CD8-positive, alpha-beta memory T cell (primary cell): ENCODE measurements around the gene MYT1. TPM values are rescaled to one million over a fixed set of nuclear protein-coding genes. Genes with fewer than 3 reads are reported as not detected.

ENCODE experiments used
- CTCF ChIA-PET: fragments of 350-600 bp; sonication (Branson Sonifier 250); formaldehyde crosslinking; loops from one replicate; lab custom pipeline; 2021; ENCODE audit warnings: antibody characterized with exemption; lab: Charles Lee
- POLR2A ChIA-PET: fragments of 350-600 bp; sonication (Branson Sonifier 250); formaldehyde crosslinking; loops from one replicate; lab custom pipeline; 2021; ENCODE audit warnings: antibody characterized with exemption; lab: Charles Lee
- DNase-seq, 5 donors: peaks; one replicate each; pipeline versions ENCODE4 v3.0.0 to v3.0.0-alpha.2; 2020 to 2022; ENCODE audit warnings: mixed read lengths in 1 of 5
- H3K27ac ChIP-seq: one replicate; pipeline ENCODE4 v1.7.0; 2013; ENCODE audit warnings: low read depth, mild to moderate bottlenecking, low read length, moderate library complexity
- H3K27me3 ChIP-seq: 2 replicates; pipeline ENCODE4 v1.7.0; 2013; ENCODE audit warnings: low read length, mild to moderate bottlenecking; ENCODE audit not compliant: insufficient read depth, poor library complexity, severe bottlenecking
- H3K36me3 ChIP-seq: 2 replicates; pipeline ENCODE4 v1.7.0; 2013; ENCODE audit warnings: mild to moderate bottlenecking, low read length, moderate library complexity; ENCODE audit not compliant: insufficient read depth
- H3K4me1 ChIP-seq: 2 replicates; pipeline ENCODE4 v1.7.0; 2013; ENCODE audit warnings: mild to moderate bottlenecking, low read length, moderate library complexity; ENCODE audit not compliant: insufficient read depth
- H3K4me3 ChIP-seq: 2 replicates; pipeline ENCODE4 v1.7.0; 2013; ENCODE audit warnings: mild to moderate bottlenecking, low read length
- H3K9me3 ChIP-seq: 2 replicates; pipeline ENCODE4 v1.7.0; 2013; ENCODE audit warnings: mild to moderate bottlenecking, low read length
- H3K27ac Mint-ChIP-seq, 8 donors: one replicate each; pipeline ENCODE4 v1.8.0; 2020 to 2021; ENCODE audit warnings: mixed read lengths in 8 of 8, mild to moderate bottlenecking in 6 of 8, inconsistent platforms in 3 of 8, moderate library complexity in 3 of 8
- H3K27me3 Mint-ChIP-seq, 2 donors: one replicate each; pipeline ENCODE4 v1.8.0; 2020 to 2021; ENCODE audit warnings: mixed read lengths in 2 of 2, mild to moderate bottlenecking in 1 of 2, moderate library complexity in 1 of 2
- H3K36me3 Mint-ChIP-seq, 3 donors: one replicate each; pipeline ENCODE4 v1.8.0; 2020 to 2021; ENCODE audit warnings: mixed read lengths in 3 of 3, inconsistent platforms in 1 of 3, mild to moderate bottlenecking in 1 of 3
- H3K4me1 Mint-ChIP-seq, 3 donors: one replicate each; pipeline ENCODE4 v1.8.0; 2020 to 2021; ENCODE audit warnings: mixed read lengths in 3 of 3, inconsistent platforms in 1 of 3, mild to moderate bottlenecking in 1 of 3
- H3K4me3 Mint-ChIP-seq, 7 donors: one replicate each; pipeline ENCODE4 v1.8.0; 2020 to 2021; ENCODE audit warnings: mixed read lengths in 7 of 7, mild to moderate bottlenecking in 6 of 7, moderate library complexity in 4 of 7, inconsistent platforms in 2 of 7
- H3K9me3 Mint-ChIP-seq, 5 donors: one replicate each; pipeline ENCODE4 v1.8.0; 2020 to 2022; ENCODE audit warnings: mixed read lengths in 5 of 5, mild to moderate bottlenecking in 3 of 5, moderate library complexity in 2 of 5, inconsistent platforms in 1 of 5
- polyA plus RNA-seq: library from polyadenylated mRNA; unstranded; fragments of 300-500 nt; fragmentation: Illumina TruSeq; gene quantifications from one replicate; pipeline ENCODE4 v1.2.3, GENCODE V29; 2021
- total RNA-seq, 2 experiments: library from RNA; stranded (reverse); gene quantifications; one replicate each; pipeline ENCODE4 v1.2.3, GENCODE V29; 2021

Gene MYT1
- total and polyA plus RNA-seq, 3 experiments from 2014 or later: 0.07 TPM; not detected in 2

DNA sequence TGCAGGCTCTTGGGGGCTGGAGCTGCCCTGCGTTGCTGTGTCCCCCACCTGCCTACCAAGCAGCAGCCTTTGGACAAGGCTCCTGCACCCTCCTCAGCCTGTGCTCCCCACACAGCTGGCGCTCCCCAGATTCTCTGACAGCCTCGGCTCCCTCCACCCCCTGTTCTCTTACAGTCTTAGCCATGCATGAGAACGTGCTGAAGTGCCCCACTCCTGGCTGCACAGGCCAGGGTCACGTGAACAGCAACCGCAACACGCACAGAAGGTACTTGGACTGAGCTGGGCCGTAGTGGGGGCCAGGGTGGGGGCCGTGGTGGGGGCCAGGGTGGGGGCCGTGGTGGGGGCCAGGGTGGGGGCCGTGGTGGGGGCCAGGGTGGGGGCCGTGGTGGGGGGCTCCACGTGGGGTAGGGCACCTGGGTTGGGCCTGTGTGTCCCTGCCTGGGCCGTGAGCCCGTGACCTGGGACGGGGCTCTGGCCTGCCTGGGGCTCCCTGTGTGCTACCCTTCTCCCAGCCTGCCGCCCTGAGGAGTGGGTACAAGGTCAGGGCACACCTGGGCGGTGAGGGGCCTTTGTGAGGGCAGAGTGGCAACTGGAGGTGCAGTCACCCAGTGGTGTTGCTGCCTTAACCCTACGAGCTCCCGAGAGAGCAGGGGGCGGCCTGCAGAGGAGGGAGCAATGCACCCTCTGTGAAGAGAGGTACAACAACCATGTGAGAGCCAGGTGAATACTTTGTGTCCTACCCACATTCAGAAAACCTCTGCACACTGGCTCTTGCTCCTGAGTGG is 47.8 kb downstream of the MYT1 start:
- Mint-ChIP-seq H3K9me3 (no peaks in the 10 kb centered on the region), H3K4me3 (no peak overlapping the region), H3K27ac (peak overlapping the region in 1 of 8 donors; percentile 68), H3K27me3 (peaks cover 9 to 11% of the 10 kb centered on the region in 2 donors), H3K4me1 (peaks cover 3 to 17% (median 14%) of the 10 kb centered on the region in 3 donors), H3K36me3 (no peaks in the 10 kb centered on the region)
- ChIA-PET POLR2A (no interaction called here), CTCF (no interaction called here)
- DNase-seq: no peak
- Histone ChIP-seq H3K9me3 (no peaks in the 10 kb centered on the region), H3K27ac (no peak overlapping the region), H3K4me1 (peaks cover 8% of the 10 kb centered on the region), H3K27me3 (no peaks in the 10 kb centered on the region), H3K36me3 (no peaks in the 10 kb centered on the region), H3K4me3 (no peak overlapping the region)

DNA sequence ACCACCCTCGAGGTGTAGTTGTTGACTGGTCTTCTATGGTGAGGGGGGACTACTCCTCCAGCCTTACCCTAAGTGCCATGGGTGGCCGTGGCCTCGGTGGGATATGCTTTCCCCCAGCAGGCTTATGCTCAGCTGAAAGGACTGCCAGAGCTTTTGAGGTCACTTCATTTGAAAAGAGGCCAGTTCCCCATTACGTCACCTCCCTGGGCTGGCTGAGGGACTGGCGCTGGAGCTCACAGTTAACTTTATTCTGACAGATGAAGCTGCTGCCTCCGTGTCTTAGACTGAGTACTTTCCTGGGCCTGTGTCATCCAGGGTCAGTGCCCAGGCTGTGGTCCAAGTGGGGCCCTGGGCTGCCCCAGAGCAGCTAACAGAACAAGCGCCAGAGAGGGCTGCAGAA is 48.5 kb downstream of the MYT1 start:
- no peak overlapping the region for H3K27ac ChIP-seq
- H3K9me3 ChIP-seq: no peaks in the 10 kb centered on the region
- no peaks in the 10 kb centered on the region for H3K27me3 ChIP-seq
- H3K4me3 ChIP-seq: no peak overlapping the region
- Mint-ChIP-seq H3K4me1 (peaks cover 3 to 17% (median 14%) of the 10 kb centered on the region in 3 donors), H3K27ac (no peak overlapping the region), H3K4me3 (no peak overlapping the region), H3K36me3 (no peaks in the 10 kb centered on the region), H3K27me3 (peaks cover 9 to 11% of the 10 kb centered on the region in 2 donors), H3K9me3 (no peaks in the 10 kb centered on the region)
- ChIA-PET CTCF (no interaction called here), POLR2A (no interaction called here)
- no peaks in the 10 kb centered on the region for H3K36me3 ChIP-seq
- H3K4me1 ChIP-seq: peaks cover 8% of the 10 kb centered on the region
- no peak for DNase-seq

DNA sequence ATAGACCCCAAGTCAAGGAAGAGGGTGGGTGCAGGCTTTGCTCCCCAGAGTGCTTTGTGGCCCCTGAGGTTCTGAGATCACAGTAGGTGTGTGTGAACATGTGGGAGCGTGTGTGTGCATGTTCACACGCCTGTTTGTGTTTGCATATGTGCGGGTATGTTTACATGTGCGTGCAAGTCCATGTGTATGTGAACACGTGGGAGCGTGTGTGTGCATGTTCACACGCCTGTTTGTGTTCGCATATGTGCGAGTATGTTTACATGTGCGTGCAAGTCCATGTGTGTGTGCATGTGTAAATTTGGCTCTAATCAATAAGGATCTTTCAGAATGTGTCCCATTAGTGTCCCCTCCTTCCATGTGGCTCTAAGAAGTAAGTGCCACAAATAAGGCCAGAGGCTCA is 49.9 kb downstream of the MYT1 start:
- H3K4me3 Mint-ChIP-seq: no peak overlapping the region
- Histone ChIP-seq H3K4me3 (no peak overlapping the region), H3K9me3 (no peaks in the 10 kb centered on the region), H3K27ac (no peak overlapping the region), H3K4me1 (peaks cover 8% of the 10 kb centered on the region), H3K36me3 (no peaks in the 10 kb centered on the region), H3K27me3 (no peaks in the 10 kb centered on the region)
- H3K4me1 Mint-ChIP-seq: peaks cover 3 to 21% (median 15%) of the 10 kb centered on the region in 3 donors
- no peaks in the 10 kb centered on the region for H3K36me3 Mint-ChIP-seq
- H3K27ac Mint-ChIP-seq: no peak overlapping the region
- ChIA-PET POLR2A (no interaction called here), CTCF (no interaction called here)
- H3K9me3 Mint-ChIP-seq: no peaks in the 10 kb centered on the region
- H3K27me3 Mint-ChIP-seq: peaks cover 6% of the 10 kb centered on the region in 2 donors
- DNase-seq: no peak

DNA sequence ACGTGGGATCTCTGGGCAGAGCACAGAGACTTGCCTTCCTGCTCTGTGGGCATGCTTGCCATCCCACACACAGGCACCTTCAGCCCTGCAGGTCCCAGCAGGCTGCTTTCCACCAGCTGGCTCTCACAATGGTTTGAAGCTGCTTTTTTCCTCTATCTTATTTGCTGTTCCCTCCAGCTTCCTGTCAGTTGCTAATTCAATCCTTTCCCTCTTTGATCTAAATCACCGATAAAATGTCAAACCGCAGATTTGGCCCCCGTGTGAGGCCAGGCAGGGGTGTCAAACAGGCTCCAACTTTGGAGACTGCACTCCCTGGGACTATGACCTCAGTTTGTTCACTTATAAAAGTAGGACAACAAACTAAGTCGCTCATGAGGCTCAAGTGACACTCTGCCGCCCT is 50.7 kb downstream of the MYT1 start:
- Histone ChIP-seq H3K27me3 (no peaks in the 10 kb centered on the region), H3K9me3 (no peaks in the 10 kb centered on the region), H3K4me1 (peaks cover 8% of the 10 kb centered on the region), H3K36me3 (no peaks in the 10 kb centered on the region), H3K4me3 (no peak overlapping the region), H3K27ac (no peak overlapping the region)
- CTCF ChIA-PET: no interaction called here
- Mint-ChIP-seq H3K27ac (peak overlapping the region in 3 of 8 donors; percentile 57 to 84 (median 75)), H3K4me3 (no peak overlapping the region), H3K9me3 (no peaks in the 10 kb centered on the region), H3K27me3 (peaks cover 3 to 8% of the 10 kb centered on the region in 2 donors), H3K4me1 (peaks cover 7 to 25% (median 19%) of the 10 kb centered on the region in 3 donors), H3K36me3 (no peaks in the 10 kb centered on the region)
- DNase-seq: no peak
- POLR2A ChIA-PET: no interaction called here

DNA sequence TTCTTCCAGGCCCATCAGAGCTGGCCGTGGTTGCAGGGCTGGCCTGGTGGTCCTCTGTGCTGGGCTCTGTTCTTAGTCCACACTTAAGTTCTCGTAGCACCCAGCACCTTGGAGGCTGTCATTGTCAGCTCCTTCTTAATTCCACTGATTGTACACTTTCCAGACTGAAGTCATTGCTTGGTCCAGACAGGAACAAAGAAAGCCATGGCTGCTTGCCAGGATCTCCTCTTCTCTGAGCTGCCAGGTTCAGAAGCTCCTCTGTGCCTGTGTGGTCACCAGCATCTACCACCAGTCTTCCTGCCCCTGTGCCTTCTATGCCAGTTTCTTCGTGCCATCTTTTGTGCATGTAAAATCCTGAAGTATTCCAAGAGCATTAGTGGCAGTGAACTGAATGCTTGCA is 51.8 kb downstream of the MYT1 start:
- Histone ChIP-seq H3K27ac (no peak overlapping the region), H3K9me3 (no peaks in the 10 kb centered on the region), H3K4me1 (peaks cover 8% of the 10 kb centered on the region), H3K27me3 (no peaks in the 10 kb centered on the region), H3K36me3 (no peaks in the 10 kb centered on the region), H3K4me3 (no peak overlapping the region)
- CTCF ChIA-PET: no interaction called here
- DNase-seq: no peak
- Mint-ChIP-seq H3K36me3 (no peaks in the 10 kb centered on the region), H3K9me3 (no peaks in the 10 kb centered on the region), H3K27me3 (peaks cover 3 to 8% of the 10 kb centered on the region in 2 donors), H3K4me1 (peaks cover 7 to 25% (median 19%) of the 10 kb centered on the region in 3 donors), H3K4me3 (peak overlapping the region in 1 of 7 donors; percentile 55), H3K27ac (peak overlapping the region in 2 of 8 donors; percentile 61 to 75)
- POLR2A ChIA-PET: no interaction called here

DNA sequence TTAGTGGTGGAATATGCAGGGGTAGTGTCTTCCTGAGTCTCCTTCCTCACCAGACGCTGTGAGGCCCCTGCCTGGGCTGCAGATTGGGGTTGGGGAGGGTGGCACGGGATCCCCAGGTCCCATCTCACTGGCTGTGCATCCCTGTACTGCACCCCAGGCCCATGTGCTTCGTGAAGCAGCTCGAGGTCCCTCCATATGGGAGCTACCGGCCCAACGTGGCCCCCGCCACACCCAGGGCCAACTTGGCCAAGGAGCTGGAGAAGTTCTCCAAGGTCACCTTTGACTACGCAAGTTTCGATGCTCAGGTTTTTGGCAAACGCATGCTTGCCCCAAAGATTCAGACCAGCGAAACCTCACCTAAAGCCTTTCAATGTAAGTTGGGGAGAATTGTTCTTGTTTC is 52.7 kb downstream of the MYT1 start:
- H3K4me1 Mint-ChIP-seq: peaks cover 7 to 25% (median 19%) of the 10 kb centered on the region in 3 donors
- H3K9me3 Mint-ChIP-seq: no peaks in the 10 kb centered on the region
- ChIA-PET CTCF (no interaction called here), POLR2A (no interaction called here)
- no peaks in the 10 kb centered on the region for H3K36me3 Mint-ChIP-seq
- H3K27ac ChIP-seq: no peak overlapping the region
- H3K4me3 Mint-ChIP-seq: no peak overlapping the region
- DNase-seq: no peak
- H3K27ac Mint-ChIP-seq: peak overlapping the region in 1 of 8 donors; percentile 33
- peaks cover 8% of the 10 kb centered on the region for H3K4me1 ChIP-seq
- H3K4me3 ChIP-seq: no peak overlapping the region
- H3K27me3 ChIP-seq: no peaks in the 10 kb centered on the region
- H3K36me3 ChIP-seq: no peaks in the 10 kb centered on the region
- no peaks in the 10 kb centered on the region for H3K9me3 ChIP-seq
- H3K27me3 Mint-ChIP-seq: peaks cover 3 to 4% of the 10 kb centered on the region in 2 donors

DNA sequence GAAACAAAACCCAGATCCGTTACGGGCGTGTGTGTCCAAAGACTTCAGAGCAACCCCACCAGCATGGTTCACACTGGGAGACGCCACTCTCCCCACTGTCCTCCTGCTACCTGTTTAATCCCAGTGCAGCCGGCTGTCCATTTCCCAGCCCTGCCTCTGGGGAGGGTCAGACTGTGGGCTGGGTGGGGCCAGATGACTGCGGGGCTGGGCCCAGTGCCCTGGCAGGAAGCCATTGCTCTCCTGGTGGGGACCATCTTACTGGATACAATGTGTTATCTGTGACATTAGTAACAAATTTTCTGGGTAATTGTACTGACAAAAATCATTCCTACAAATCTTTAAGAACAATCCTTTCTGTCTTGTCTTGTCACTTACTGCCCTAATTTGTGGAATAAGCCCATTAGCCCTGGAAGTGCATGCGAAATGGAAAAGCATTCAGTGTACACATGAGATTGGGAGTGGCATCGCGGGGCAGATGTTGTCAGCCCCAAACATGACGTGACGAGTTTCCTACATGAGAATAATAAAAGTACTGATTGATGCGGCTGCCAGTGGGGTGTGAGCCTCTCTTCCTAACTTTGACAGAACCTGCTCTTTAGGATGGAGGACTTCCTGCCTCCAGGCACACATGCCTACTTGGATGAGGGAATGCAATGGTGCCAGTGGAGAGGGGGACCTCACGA is 53.4 kb downstream of the MYT1 start:
- no peak overlapping the region for H3K27ac ChIP-seq
- H3K27me3 Mint-ChIP-seq: peaks cover 3 to 4% of the 10 kb centered on the region in 2 donors

DNA sequence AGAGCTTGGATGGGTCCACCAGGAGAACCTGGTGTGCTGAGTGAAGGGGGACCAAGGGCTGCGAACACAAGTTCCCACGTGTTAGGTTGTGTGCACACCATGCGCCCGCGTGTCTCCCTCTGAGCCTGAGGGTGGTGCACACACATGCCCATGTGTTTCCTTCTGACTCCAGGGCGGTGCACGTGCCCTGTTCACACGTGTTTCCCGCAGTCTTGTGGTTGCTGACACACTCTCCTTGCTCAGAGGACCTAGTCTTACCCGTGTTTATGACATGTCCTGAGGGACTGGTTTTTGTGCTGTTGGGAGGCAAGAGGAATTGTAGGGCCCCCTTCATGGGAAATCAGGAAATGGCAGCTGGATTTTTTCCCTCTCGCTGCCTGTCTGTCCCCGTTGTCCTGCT is 55.0 kb downstream of the MYT1 start:
- Mint-ChIP-seq H3K9me3 (no peaks in the 10 kb centered on the region), H3K36me3 (no peaks in the 10 kb centered on the region), H3K4me3 (no peak overlapping the region), H3K27ac (peak overlapping the region in 1 of 8 donors; percentile 9), H3K27me3 (peaks cover 4 to 12% of the 10 kb centered on the region in 2 donors), H3K4me1 (peaks cover 9 to 27% (median 18%) of the 10 kb centered on the region in 3 donors)
- Histone ChIP-seq H3K9me3 (no peaks in the 10 kb centered on the region), H3K4me3 (no peak overlapping the region), H3K27me3 (no peaks in the 10 kb centered on the region), H3K4me1 (peaks cover 8% of the 10 kb centered on the region), H3K27ac (no peak overlapping the region), H3K36me3 (no peaks in the 10 kb centered on the region)
- DNase-seq: no peak
- ChIA-PET POLR2A (no interaction called here), CTCF (no interaction called here)

More for the DNA sequence above, 53.4 kb downstream of the MYT1 start:
- Histone ChIP-seq H3K36me3 (no peaks in the 10 kb centered on the region), H3K27me3 (no peaks in the 10 kb centered on the region), H3K4me1 (peaks cover 8% of the 10 kb centered on the region), H3K4me3 (no peak overlapping the region), H3K9me3 (no peaks in the 10 kb centered on the region)
- POLR2A ChIA-PET: no interaction called here
- Mint-ChIP-seq H3K4me3 (no peak overlapping the region), H3K27ac (peak overlapping the region in 1 of 8 donors; percentile 15), H3K36me3 (no peaks in the 10 kb centered on the region), H3K9me3 (no peaks in the 10 kb centered on the region), H3K4me1 (peaks cover 7 to 25% (median 19%) of the 10 kb centered on the region in 3 donors)
- CTCF ChIA-PET: no interaction called here
- DNase-seq: no peak
